Neural cell (in vitro differentiated cells): ENCODE data around the gene NFIB.

Experiments
- CTCF ChIP-seq: fragments of 450-650 bp; IDR thresholded peaks from 2 replicates; pipeline ENCODE4 v1.5.1; 2014; ENCODE audit warnings: antibody characterized with exemption, mild to moderate bottlenecking, moderate library complexity; ENCODE audit not compliant: poor library complexity, severe bottlenecking
- EP300 ChIP-seq: fragments of 450-650 bp; conservative IDR thresholded peaks from 2 replicates; pipeline ENCODE4 v1.6.1; 2014; ENCODE audit warnings: antibody characterized with exemption, mild to moderate bottlenecking, moderate library complexity; ENCODE audit not compliant: poor library complexity, severe bottlenecking
- EZH2 ChIP-seq: fragments of 200-600, 300-800 bp; shearing (Covaris generic), sonication (generic); IDR thresholded peaks from 2 replicates; pipeline ENCODE4 v1.6.1; 2014; ENCODE audit warnings: antibody characterized with exemption, low read length, borderline replicate concordance, mild to moderate bottlenecking; ENCODE audit not compliant: insufficient read depth, poor library complexity, severe bottlenecking
- MXI1 ChIP-seq: fragments of 450-650 bp; conservative IDR thresholded peaks from 2 replicates; pipeline ENCODE4 v1.6.1; 2014; ENCODE audit warnings: antibody characterized with exemption, mild to moderate bottlenecking; ENCODE audit not compliant: poor library complexity, severe bottlenecking
- POLR2AphosphoS5 ChIP-seq: IDR thresholded peaks from 2 replicates; pipeline ENCODE4 v1.6.1; 2012
- RAD21 ChIP-seq: fragments of 450-650 bp; conservative IDR thresholded peaks from 2 replicates; pipeline ENCODE4 v1.6.1; 2014; ENCODE audit warnings: antibody characterized with exemption, mild to moderate bottlenecking, moderate library complexity
- TAF1 ChIP-seq: IDR thresholded peaks from 2 replicates; pipeline ENCODE4 v1.6.1; 2012; ENCODE audit warnings: low read depth

- TF ChIP-seq CTCF, result no peak
- TF ChIP-seq EP300, result no peak
- no peak for TF ChIP-seq POLR2AphosphoS5
- no peak for TF ChIP-seq MXI1
- no peak for TF ChIP-seq EZH2
- no peak for TF ChIP-seq TAF1
- TF ChIP-seq RAD21, result no peak
These were observed 27.1 kb upstream of the NFIB start for GRCh38 chr9:14340994-14341393.
